ENCODE data around the gene MUS81.

Gene MUS81

DNA sequence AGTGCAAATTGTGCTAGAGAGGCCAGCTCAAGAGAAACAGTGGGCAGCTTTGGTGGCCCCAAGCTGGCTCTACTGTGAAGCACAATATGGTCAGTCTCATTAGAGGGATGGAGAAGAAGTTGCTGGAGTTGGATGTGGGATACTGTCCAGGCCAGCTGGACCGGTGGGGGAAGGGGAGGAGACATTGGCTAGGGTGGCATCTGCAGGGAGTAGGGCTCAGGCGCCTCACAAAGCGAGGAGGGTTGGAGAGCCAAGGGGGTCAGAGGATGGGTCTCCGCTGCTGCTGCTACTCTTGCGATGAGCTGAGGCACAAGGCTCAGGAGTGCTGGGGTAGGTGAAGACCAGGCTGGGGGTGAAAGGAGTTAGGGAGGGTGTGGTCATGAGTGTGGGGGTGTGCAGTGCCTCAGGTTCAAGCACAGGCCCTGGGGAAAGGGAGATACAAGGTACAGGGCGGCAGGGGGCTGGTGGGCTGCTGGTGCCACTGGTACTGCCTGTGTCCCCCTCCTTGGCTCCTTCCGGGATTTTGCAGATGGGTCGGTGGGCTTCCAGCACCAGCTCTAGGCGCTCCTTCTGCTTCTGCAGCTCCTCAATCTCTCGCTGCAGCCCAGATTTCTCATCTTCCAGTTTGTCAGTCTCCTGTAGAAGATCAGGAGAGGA, 32.6 kb downstream of the MUS81 start:
- DNase-seq (ENCODE audit: low spot score), result no peak

DNA sequence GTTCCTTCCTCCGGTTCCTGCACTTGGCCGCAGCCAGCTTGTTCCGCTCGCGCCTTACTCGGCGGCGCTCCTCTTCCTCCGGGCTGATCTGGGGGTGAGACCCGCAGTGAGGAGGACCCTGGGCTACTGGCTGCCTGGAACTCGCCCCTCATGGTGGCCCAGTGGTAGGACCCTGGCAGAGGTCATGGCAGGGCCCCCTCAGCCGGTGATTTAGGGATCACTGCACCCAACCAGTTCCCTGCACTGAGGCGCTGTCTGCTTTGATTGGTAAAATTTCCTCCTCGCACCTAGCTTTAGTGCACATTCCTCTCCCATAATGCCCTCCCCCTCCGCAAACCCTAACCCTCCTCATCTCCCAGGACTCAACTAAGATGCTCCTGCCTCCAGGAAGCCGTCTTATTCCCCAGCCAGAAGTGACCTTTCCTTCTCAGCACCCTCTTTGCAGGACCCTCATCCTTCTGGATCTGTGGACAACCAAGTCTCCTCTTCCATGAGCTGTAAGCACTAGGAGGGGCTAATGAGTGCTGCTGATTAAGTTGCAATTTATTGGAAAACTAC, 33.9 kb downstream of the MUS81 start:
- no peak for DNase-seq (ENCODE audit: low spot score)

DNA sequence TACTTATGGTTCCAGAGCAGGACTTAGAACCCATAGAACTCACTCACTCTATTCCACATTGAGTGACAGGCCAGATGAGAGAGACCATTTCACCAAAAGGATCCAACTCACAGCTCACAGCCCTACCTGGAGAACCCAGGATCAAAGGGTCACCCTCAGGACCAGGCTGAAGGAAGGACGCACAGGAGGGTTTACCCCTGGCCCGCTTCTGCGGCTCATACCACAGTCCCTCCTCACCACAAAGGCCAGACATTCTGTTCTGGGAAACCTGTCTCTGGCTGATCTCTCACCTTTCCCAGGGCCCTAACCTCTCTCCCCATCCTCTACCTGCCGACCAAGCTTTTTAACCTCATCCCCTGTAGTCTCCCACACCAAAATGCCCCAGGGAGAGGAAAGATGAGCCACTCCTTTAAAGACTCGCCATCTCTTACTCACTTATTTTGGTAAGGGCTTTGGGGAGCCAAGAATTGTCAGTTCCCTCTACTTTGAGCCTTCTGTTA, 35.3 kb downstream of the MUS81 start:
- DNase-seq (ENCODE audit: low spot score), result no peak

DNA sequence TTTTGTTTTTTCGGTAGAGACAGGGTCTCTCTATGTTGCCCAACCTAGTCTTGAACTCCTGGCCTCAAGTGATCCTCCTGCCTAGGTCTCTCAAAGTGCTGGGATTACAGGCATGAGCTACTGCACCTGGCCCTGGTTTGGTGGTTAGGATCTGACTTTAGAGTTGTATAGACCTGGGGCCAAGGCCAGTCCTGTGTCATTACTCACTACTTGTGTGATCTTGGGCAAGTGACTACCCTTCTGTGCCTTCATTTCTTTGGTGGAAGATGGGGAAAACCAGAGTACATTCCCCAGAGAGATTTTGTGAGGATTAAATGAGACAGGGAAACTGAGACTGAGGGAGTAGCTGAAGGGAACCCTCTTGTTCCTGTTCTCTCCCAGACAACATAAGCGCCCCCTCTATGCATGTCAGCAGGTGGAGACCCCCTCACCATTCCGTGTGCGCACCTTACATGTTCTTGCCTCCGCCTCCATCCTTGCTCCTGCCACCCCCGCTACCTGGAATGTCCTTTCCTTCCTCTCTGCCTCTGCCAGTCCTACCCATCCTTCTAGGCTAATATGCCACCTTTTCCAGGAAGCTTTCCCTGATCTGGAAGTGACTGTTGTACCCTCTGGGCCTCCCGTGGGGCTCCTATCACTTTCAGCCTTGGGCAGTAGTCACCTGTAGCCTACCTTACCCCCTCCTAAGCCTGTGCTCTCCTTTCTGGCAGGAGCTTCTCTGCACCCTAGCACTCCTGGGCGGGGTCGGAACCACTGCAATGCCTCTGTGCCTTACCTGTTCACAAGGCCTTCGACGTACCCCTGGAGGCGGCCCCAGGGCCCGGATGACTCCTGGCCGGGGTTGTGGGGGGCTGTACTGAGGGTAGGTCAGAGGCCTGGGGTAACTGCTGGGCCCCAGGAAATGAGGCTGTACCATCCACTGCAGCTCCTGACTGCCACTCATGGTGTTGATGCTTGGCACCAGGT, 36.1 kb downstream of the MUS81 start:
- DNase-seq (ENCODE audit: low spot score), result no peak

DNA sequence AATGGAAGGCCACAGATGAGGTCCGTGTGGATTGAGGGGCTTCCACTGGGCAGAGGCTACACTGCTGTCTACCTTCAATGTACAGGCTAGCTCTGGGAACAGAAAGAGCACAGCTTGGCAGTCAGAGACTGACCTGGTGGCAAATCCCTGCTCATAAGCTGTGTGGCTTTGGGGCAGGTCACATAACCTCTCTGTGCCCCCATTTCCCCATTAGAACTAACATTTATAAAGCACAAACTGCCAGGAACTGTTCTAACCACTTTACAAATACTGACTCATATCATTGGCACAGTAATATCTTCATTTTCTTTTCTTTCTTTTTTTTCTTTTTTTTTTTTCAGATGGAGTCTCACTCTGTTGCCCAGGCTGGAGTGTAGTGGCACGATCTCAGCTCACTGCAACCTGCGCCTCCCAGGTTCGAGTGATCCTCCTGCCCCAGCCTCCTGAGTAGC, 36.8 kb downstream of the MUS81 start:
- no peak for DNase-seq (ENCODE audit: low spot score)

DNA sequence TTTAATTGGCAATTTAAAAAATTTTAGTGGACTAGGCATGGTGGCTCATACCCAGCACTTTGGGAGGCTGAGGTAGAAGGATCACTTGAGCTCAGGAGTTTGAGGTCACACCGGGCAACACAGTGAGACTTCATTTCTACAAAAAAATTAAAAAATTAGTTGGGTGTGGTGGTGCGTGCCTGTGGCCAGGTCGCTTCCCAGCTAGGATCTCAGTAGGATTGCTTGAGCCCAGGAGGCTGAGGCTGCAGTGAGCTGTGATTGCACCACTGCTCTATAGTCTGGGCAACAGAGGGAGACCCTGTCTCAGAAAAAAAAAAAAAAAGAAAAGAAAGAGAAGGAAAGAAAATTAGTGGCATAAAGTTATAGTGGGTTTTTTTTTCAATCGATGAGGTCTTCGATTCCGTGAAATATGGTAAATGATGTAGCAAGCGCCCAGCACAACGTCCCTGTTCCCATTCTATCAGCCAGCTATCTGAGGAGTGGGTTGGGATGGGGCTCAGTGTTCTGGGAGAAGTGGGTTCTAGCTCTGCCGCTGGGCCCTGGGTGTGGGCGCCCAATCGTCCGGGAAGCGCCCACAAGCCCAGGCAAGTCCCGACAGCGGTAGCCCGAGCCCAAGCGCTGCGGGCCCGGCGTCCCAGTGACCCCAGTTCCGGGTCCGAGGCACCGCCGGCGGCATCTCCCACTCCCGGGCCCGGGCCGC, 38.6 kb downstream of the MUS81 start:
- DNase-seq (ENCODE audit: low spot score), result no peak

DNA sequence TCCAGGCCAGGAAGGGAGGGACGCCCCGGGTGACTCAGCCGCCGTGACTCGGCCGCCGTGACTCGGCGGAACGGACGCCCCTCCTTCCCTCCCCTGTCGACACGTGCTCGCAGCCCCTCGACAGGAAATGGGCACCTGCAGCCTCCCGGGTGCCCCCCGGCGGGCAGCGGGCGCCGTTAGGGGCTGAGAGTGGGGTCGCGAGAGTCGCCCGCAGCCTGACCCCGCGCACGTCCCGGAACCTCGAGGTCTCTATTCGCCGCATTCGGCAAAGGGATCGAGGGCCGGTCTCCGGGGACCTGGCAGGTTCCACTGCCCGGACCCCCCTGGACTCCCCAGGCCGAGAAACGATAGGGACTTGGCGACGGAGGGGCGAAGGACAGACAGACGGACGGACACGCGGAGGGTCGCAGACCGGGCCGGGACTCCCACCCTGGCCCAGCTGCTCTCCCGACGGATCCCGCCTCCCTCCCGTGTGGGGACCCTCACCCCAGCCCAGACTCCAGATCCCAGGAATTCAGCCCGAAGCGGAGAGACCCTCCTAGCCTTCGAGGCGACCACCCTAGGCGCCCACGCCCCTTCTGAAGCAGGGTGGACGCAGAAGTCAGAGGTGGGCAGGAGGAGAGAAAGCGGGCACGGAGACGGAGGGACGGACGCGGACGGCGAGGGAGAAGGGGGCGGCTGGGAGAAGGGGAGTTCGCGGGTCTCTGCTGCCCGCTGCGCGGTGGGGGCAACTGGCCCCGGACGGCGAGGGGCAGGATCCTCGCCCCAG, 39.3 kb downstream of the MUS81 start:
- peak; percentile 77 for DNase-seq (ENCODE audit: low spot score)

DNA sequence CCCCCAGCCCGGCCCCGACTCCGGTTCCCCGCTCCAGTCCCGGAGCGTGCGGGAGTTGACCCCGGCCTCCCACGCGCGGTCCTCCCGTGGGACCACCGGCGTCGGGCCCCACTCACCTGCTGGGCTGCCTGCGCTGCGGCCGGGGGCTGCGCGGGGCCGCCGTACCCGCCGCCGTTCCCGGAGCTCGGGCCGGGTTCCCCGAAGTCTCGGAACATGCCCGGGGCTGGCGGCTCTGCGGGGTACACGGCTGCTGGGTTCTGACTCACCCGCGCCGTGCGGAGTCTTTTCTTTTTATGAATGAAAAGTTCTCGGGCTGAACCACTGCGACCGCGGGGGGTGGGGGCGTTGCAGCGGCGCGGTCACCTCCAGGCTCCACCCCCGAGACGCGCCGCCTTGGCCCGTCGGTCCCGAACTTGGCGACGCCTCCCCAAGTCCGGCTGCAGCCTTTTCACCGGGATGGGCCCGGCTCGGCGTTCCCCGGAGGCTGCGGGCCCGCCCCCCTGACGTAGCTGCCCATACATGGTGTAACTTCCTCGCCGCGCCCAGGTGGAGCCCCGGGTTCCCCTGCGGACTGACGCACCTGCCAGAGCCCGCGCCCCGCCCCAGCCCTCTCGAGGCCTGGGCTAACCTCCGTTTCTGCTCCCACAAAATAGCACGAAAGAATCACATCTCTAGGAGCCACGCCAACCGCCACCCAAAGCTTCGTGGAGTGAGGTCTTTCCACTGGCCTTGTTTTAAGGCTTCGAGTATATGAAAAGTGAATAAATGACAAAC, 40.1 kb downstream of the MUS81 start, which contains the start of gene FOSL1:
TSS of gene FOSL1 (minus strand) at position 264 of the 774 bp plus-strand sequence. CDS start at position 215, 49 bp downstream.
- peak; percentile 94 for DNase-seq (ENCODE audit: low spot score)

DNA sequence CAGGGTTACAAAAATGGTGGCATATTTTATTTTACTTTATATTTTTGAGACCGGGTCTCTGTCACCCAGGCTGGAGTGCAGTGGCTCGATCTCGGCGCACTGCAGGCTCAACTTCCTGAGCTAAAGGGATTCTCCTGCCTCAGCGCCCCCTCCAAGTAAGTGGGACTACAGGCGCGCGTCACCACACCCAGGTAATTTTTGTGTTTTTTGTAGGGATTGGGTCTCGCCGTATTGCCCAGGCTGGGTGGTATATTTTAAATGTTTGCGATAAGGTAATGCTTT, 40.6 kb downstream of the MUS81 start:
- no peak for DNase-seq (ENCODE audit: low spot score)

DNA sequence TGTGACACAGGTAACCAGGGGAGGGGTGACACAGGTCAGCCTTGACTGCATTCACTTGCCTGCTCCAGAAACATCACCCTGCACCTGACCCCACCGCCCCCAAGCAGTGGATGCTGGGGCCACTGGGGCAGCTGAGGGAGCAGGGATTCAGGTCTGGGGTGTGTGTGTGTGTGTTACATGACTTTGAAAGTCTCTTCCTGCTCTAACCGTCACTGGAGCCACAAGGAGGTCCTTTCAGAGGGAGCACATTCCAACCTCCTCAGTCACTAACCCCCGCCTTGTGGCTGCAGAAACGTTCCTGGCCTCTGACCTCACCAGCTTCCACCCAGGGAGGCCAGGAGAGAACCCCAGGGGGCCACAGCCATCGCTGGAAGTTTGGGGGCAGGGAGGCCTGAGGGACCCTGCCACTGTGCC, 42.8 kb downstream of the MUS81 start:
- peak; percentile 91 for DNase-seq (ENCODE audit: low spot score)

DNA sequence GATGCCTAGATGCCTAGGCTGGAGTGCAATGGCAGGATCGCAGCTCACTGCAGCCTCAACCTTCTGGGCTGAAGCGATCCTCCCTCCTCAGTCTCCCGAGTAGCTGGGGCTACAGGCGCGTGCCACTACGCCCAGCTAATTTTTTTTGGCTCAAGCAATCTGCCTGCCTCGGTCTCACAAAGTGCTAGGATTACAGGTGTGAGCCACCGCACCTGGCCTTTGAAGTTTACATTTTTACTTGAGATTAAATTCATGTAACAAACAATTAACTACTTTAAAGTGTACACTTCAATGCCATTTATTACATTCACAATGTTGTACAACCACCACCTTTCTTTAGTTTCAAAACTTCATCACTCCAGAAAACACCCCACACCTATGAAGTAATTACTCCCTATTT, 43.5 kb downstream of the MUS81 start:
- DNase-seq (ENCODE audit: low spot score), result no peak

DNA sequence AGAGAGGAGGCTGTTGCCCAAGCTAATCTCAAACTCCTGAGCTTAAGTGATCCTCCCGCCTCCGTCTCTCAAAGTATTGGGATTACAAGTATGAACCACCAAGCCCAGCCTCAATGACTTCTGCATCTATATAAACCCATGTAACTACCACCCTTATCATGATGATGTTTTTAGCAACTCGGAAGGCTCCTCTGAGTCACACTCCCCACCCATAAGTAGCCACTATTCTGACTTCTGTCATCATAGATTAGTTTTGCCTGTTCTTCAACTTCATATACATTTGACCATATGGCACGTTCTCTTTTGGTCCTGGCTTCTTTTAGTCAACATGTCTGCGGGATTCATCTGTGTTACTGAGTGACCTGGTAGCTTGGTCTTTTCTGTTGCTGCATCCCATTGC, 46.4 kb downstream of the MUS81 start:
- DNase-seq (ENCODE audit: low spot score), result no peak

DNA sequence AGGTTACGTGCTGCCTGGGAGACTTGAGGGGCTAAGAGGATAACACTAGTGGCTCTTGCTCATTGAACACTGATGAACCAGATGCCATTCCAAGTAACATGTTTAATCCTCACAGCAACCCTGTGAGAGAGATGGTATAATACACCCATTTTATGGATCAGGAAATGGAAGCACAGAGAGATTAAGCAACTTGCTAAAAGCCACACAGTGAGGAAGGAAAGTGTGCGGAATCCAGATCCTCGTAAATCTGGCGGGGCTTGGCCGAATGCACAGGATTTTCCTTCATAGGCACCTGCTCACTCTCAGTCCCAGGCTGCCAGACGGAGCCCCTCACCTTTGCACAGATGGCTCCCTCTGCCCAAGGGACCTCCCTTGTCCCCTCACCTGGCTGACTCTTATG, 47.6 kb downstream of the MUS81 start:
- DNase-seq (ENCODE audit: low spot score), result no peak

DNA sequence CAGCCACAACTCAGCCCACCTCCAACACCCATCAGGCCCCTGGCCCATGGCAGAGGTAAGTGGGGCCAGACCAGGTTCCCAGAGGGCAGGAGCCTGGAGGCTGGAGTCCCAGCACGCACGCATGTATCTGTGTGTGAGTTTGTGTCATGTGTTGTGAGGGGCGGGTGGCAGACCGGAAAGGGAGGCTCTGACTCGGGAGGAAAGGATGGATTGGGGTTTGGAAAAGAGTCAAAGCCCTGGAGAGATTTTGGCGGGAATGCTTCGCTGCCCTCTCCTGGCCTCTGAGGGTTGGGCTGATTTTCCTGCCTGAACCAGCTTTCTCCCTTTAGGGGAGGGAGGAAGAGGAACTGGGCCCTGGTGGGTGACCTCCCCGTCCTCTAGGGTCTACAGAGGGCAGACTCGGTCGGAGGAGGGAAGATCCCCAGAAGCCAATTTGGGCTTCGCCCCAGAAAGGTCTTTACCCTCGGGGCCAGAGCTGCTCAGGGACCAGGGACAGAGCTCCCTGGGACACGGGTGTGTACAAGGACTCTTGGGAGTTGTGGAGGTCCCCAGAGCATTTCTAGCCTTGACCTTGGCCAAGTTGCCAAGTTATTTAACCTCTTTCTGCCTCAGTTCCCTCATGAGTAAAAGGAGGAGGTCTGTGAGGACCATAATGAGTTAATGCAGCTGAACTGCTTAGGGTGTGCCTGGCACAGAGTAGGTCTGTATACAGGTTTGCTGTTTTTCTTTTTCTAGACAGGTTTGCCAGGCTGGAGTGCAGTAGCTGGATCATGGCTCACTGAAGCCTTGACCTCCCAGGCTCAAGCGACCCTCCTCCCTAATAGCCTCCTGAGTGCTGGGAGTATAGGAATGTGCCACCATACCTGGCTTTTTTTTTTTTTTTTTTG, 51.7 kb downstream of the MUS81 start:
- peak; percentile 93 for DNase-seq (ENCODE audit: low spot score)

DNA sequence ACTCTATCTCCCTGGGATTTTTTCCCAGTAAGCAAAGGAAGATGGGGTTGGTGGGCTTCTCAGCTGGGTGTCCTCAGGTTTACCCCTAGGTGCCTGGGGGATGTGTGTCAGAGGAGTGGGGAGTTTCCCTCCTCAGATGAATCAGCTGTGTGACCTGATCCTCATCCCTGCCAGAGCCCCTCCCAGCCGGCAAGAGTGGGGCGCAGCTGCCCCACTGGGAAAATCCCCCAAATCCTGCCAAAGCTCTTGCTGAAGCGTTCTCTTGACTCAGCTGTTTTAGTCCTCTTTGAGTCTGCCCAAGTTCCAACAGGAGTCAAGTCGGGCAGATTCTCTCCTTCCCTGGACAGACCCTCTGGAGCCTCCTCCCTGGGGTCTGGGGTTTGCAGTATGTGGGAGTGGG, 52.6 kb downstream of the MUS81 start:
- DNase-seq (ENCODE audit: low spot score), result peak; percentile 49

DNA sequence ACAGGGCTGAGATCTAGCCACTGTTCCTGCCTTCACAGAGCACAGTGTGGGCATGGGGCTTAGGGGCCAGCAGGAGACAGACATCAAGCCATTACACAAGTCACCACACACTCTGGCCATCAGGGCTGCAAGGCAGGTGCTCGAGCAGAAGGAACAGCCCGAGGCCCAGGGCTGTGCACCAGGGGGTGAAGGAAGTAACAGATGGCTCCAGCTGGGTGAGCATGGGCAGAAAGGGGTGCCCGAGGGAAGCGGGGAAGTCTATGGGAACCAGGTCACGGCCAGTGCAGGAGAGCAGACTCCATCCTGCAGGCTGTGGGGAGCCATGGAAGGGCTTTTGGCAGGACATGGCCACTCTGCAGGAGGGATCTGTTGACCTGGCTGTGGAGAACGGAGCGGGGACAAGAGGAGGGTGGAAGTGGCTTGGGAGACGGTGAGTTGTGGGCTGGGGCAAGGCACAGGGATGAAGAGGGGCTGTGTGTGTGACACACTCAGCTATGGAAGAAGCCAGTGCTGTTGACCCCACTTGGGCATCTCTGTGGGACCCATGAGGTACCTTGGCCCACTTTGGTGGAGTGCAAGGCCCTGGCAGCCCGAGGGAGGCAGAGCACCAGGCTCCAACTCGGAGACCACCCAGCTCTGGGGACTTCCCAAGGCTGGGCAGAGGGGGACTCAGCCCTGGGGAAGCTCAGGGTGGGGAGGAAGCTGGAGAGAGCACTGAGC, 55.0 kb downstream of the MUS81 start:
- DNase-seq (ENCODE audit: low spot score), result no peak

DNA sequence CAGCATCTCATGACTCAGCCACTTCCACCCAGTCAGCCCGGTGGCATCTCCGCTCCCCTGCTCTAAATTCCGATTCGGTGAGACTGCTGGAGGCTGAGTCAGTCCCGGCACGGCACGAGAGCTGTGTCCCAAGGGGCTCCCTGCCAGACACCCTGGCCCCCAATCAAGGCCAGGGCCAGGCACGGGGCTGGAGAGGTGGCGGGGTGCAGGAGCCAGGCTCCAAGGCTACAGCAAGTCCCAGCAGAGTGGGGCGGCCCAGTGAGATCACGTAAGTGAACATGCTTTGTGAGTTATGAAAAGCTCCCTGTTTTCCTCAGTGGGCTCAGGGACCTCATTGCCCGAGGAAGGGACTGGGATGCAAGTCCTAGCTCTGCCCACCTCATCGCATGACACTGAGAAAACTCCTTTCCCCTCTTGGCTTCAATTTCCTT, 55.6 kb downstream of the MUS81 start:
- peak; percentile 96 for DNase-seq (ENCODE audit: low spot score)
